K562 (cell line): ENCODE data around the gene VENTX. TPM values are rescaled to one million over a fixed set of nuclear protein-coding genes. Genes with fewer than 3 reads are reported as not detected.

Experiments
- ARID1B ChIP-seq: fragments of 450-650 bp; IDR thresholded peaks from 2 replicates; pipeline ENCODE4 v1.6.1; 2016; ENCODE audit warnings: antibody characterized with exemption, mild to moderate bottlenecking, inconsistent platforms
- CEBPG ChIP-seq, 3 experiments: fragments of 200-800 bp in 1 of 3; sonication (Bioruptor generic) in 1 of 3; sonication (generic) in 1 of 3; formaldehyde crosslinking in 1 of 3; IDR thresholded peaks in 2 of 3; conservative IDR thresholded peaks in 1 of 3; 2 replicates each; pipeline versions ENCODE4 v1.6.1 to v1.8.0; 2016 to 2022; ENCODE audit warnings: missing compliant biosample characterization in 2 of 3, missing genetic modification characterization in 2 of 3, mild to moderate bottlenecking in 1 of 3, missing genetic modification reagents in 1 of 3
- CEBPZ ChIP-seq: fragments of 150-350 bp; IDR thresholded peaks from 2 replicates; pipeline ENCODE4 v1.6.1; 2014; ENCODE audit warnings: low read depth, mild to moderate bottlenecking, low read length, borderline replicate concordance
- CREBBP ChIP-seq: IDR thresholded peaks from one replicate; pipeline ENCODE4 v1.6.1; 2012; ENCODE audit warnings: low read depth, mild to moderate bottlenecking, control low read depth, inconsistent platforms, low read length
- ELF2 ChIP-seq: fragments of 250-450 bp; sonication (Bioruptor Pico); IDR thresholded peaks from 2 replicates; pipeline ENCODE4 v1.5.0; 2021; ENCODE audit warnings: mild to moderate bottlenecking
- MAX ChIP-seq: sonication (generic); formaldehyde crosslinking; IDR thresholded peaks from 2 replicates; pipeline ENCODE4 v1.9.0; 2022; ENCODE audit warnings: mild to moderate bottlenecking, missing genetic modification reagents
- MLLT1 ChIP-seq, 2 experiments: fragments of 450-650 bp; IDR thresholded peaks; 2 replicates each; pipeline ENCODE4 v1.6.1; 2016
- PBX2 ChIP-seq, 2 experiments: IDR thresholded peaks in 1 of 2; conservative IDR thresholded peaks in 1 of 2; 2 replicates each; pipeline ENCODE4 v1.6.1; 2016; ENCODE audit warnings: low read depth in 2 of 2, mild to moderate bottlenecking in 1 of 2, missing compliant biosample characterization in 1 of 2, missing genetic modification characterization in 1 of 2, moderate library complexity in 1 of 2
- PCBP2 ChIP-seq: fragments of 200-400 bp; formaldehyde crosslinking; IDR thresholded peaks from 2 replicates; pipeline ENCODE4 v1.6.1; 2018; ENCODE audit warnings: low read length, low read depth, mild to moderate bottlenecking, moderate library complexity; ENCODE audit not compliant: poor library complexity, severe bottlenecking
- SMARCA4 ChIP-seq: fragments of 450-650 bp; IDR thresholded peaks from 2 replicates; pipeline ENCODE4 v1.6.1; 2016
- SMARCE1 ChIP-seq: fragments of 450-650 bp; IDR thresholded peaks from 2 replicates; pipeline ENCODE4 v1.7.1; 2016; ENCODE audit warnings: mild to moderate bottlenecking
- VEZF1 ChIP-seq: fragments of 200-800 bp; sonication (Bioruptor generic); IDR thresholded peaks from 2 replicates; pipeline ENCODE4 v1.6.1; 2017; ENCODE audit warnings: missing genetic modification characterization, missing compliant biosample characterization
- ZNF175 ChIP-seq: fragments of 200-800 bp; sonication (Bioruptor generic); IDR thresholded peaks from 2 replicates; pipeline ENCODE4 v1.6.1; 2016; ENCODE audit warnings: low read depth, mild to moderate bottlenecking, missing genetic modification characterization, missing compliant biosample characterization
- ZNF766 ChIP-seq: fragments of 200-800 bp; sonication (Bioruptor generic); conservative IDR thresholded peaks from 2 replicates; pipeline ENCODE4 v1.6.1; 2016; ENCODE audit warnings: missing genetic modification characterization, missing compliant biosample characterization
- ZSCAN32 ChIP-seq: fragments of 450-650 bp; formaldehyde crosslinking; IDR thresholded peaks from 2 replicates; pipeline ENCODE4 v1.4.0; 2020; ENCODE audit warnings: mild to moderate bottlenecking, moderate library complexity
- polyA plus RNA-seq, 8 experiments: library from polyadenylated mRNA; depleted of rRNA in 4 of 8; stranded (reverse) in 5 of 8; unstranded in 3 of 8; fragments of >200 nt; fragmentation: Nextera tagmentation in 2 of 8; fragmentation: Illumina TruSeq in 1 of 8; extraction: Ambion mirVana in 2 of 8; extraction: Trizol in 1 of 8; gene quantifications; 2 replicates each; pipeline versions ENCODE4 v1.2.1 to v1.2.3, GENCODE V29; 2011 to 2014; ENCODE audit warnings: inconsistent platforms in 1 of 8, missing spikeins in 1 of 8
- total RNA-seq, 7 experiments: library from RNA; depleted of rRNA in 6 of 7; stranded (reverse); fragments of >200 nt in 6 of 7; fragmentation: Illumina TruSeq in 2 of 7; extraction: Trizol in 2 of 7; gene quantifications; 2 replicates each; pipeline versions ENCODE4 v1.2.1 to v1.2.3, GENCODE V29; 2011 to 2021; ENCODE audit warnings: low replicate concordance in 1 of 7

VENTX gene
- total and polyA plus RNA-seq, 9 of the 15 experiments (the other 6 are each of a cell fraction or from before 2014, with no cell fraction given): 0.07 to 0.70 (median 0.20) TPM; not detected in 1

- 0 out of 4 replicates have a peak, but pooled peaks of 1 of the 2 experiments have one; percentile 26 for TF ChIP-seq MLLT1 (IDR thresholded peaks at IDR 0.05)
- TF ChIP-seq SMARCA4: peak; percentile 21; the same call in 1 of the 2 replicates
- no peak for TF ChIP-seq ZSCAN32
- peak; percentile 69; the same call in 1 of the 2 replicates for TF ChIP-seq ZNF175 (CRISPR knock-in tag)
- TF ChIP-seq CEBPZ: no peak
- no peak for TF ChIP-seq PCBP2
- TF ChIP-seq VEZF1 (CRISPR knock-in tag): peak; percentile 25; the same call in 1 of the 2 replicates
- peak; percentile 17; the same call in 1 of the 2 replicates for TF ChIP-seq ARID1B
- TF ChIP-seq MAX (CRISPR knock-in tag): peak; percentile 41
- no peak for TF ChIP-seq CREBBP
- TF ChIP-seq SMARCE1: 0 out of 2 replicates have a peak, but pooled peaks have one; percentile 32
- 0 out of 2 replicates have a peak, but pooled peaks have one; percentile 30 for TF ChIP-seq ZNF766 (CRISPR knock-in tag)
- no peak for TF ChIP-seq ELF2 (CRISPR knock-in tag)
- TF ChIP-seq PBX2 (CRISPR knock-in tag; IDR thresholded peaks at IDR 0.05; ENCODE audit: low read depth): no peak
- no peak for TF ChIP-seq PBX2 (tag; conservative IDR thresholded peaks at IDR 0.05; ENCODE audit: low read depth)
- no peak for TF ChIP-seq CEBPG (CRISPR knock-in tag; IDR thresholded peaks at IDR 0.05)
- TF ChIP-seq CEBPG (tag; conservative IDR thresholded peaks at IDR 0.05 in 1 of 2, IDR thresholded peaks at IDR 0.05 in 1 of 2): peak in 1 of 2 experiments; percentile 21; a peak in 1 of 4 replicates
Measured at GRCh38 chr10:133258818-133259601, 21.4 kb downstream of the VENTX start (continued).
